SK-N-SH treated with all-trans-retinoic acid at 6 μM for 48 hours (cell line): ENCODE measurements around the gene KPNA6.

Experiments
- ARNTL ChIP-seq: fragments of 450-650 bp; formaldehyde crosslinking; IDR thresholded peaks from 2 replicates; pipeline ENCODE4 v1.5.0; 2020; ENCODE audit warnings: low read depth, mild to moderate bottlenecking, moderate library complexity, borderline replicate concordance
- ISL1 ChIP-seq: fragments of 250-450 bp; sonication (Bioruptor Pico); IDR thresholded peaks from 2 replicates; pipeline ENCODE4 v2.1.2; 2022; ENCODE audit warnings: mild to moderate bottlenecking, moderate library complexity
- TCF4 ChIP-seq: fragments of 250-450 bp; sonication (Bioruptor Pico); IDR thresholded peaks from 2 replicates; pipeline ENCODE4 v1.8.0; 2021; ENCODE audit warnings: mild to moderate bottlenecking, moderate library complexity, borderline replicate concordance
- TF ChIP-seq, protein P1 (sequence below): fragments of 250-450 bp; sonication (Bioruptor Pico); IDR thresholded peaks from 2 replicates; pipeline ENCODE4 v1.5.1; 2020; ENCODE audit warnings: low read depth, mild to moderate bottlenecking, moderate library complexity

DNA sequence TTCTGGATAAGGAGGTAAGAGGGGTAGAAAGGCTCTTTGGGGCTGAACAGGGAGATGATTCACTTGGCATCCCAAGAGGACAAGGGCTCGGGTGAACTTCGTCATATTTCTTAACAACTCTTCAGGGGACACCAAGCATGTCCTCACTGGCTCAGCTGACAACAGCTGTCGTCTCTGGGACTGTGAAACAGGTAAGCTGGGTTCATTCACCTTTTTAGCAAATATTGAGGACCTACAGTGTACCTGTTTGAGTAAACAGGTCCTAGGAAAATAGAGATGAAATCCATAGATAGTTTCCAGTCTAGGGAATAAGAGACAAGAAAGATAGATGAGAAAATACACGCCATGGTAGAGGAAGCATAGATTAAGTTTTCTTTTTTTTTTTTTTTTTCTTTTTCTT lies 116.4 kb downstream of the KPNA6 start:
- TF ChIP-seq ISL1 (CRISPR knock-in tag) (no peak), ARNTL (CRISPR knock-in tag) (no peak), TCF4 (CRISPR knock-in tag) (no peak)
- TF ChIP-seq, protein P1, sequence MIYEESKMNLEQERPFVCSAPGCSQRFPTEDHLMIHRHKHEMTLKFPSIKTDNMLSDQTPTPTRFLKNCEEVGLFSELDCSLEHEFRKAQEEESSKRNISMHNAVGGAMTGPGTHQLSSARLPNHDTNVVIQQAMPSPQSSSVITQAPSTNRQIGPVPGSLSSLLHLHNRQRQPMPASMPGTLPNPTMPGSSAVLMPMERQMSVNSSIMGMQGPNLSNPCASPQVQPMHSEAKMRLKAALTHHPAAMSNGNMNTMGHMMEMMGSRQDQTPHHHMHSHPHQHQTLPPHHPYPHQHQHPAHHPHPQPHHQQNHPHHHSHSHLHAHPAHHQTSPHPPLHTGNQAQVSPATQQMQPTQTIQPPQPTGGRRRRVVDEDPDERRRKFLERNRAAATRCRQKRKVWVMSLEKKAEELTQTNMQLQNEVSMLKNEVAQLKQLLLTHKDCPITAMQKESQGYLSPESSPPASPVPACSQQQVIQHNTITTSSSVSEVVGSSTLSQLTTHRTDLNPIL: no peak
